ENCODE data around the gene COBL. TPM values are rescaled to one million over a fixed set of nuclear protein-coding genes. Genes with fewer than 3 reads are reported as not detected.

The COBL gene
- total and polyA plus RNA-seq, 10 of the 15 experiments (the other 5 are each of a cell fraction or from before 2014, with no cell fraction given) = 0.21 TPM; not detected in 9

GRCh38 chr7:51033727-51034520, 282.7 kb downstream of the COBL start:
- intact Hi-C loops (cut with micrococcal nuclease; ENCODE audit: unreplicated experiment) (no loop called here), in situ Hi-C loops (cut with MboI) (no loop called here)
- Histone ChIP-seq H3K9me3 (replicated peaks; ENCODE audit: control insufficient read depth, insufficient read depth, low read length) (no peaks in the 10 kb centered on the region), H2AFZ (ENCODE audit: control insufficient read depth, low read depth, low read length) (no peak overlapping the region), H4K20me1 (ENCODE audit: control insufficient read depth, insufficient read depth) (no peaks in the 10 kb centered on the region), H3K4me2 (ENCODE audit: control insufficient read depth, insufficient read depth) (no peak overlapping the region), H3K27ac (ENCODE audit: control insufficient read depth, insufficient read depth) (no peak overlapping the region), H3K4me3 (no peak overlapping the region), H3K36me3 (ENCODE audit: control insufficient read depth in 2 of 2, insufficient read depth in 2 of 2, low read length in 1 of 2) (no peaks in the 10 kb centered on the region), H3K27me3 (replicated peaks in 1 of 2; ENCODE audit: control insufficient read depth in 2 of 2, insufficient read depth in 2 of 2, low read length in 1 of 2) (no peaks in the 10 kb centered on the region; a peak in 2 of 4 replicates), H3K9ac (ENCODE audit: control insufficient read depth, insufficient read depth, low read length) (no peak overlapping the region), H3K79me2 (ENCODE audit: control insufficient read depth, insufficient read depth, low read length) (no peaks in the 10 kb centered on the region), H3K4me1 (ENCODE audit: control insufficient read depth, insufficient read depth, low read length) (no peaks in the 10 kb centered on the region)
- WGBS (ENCODE audit: insufficient coverage, insufficient replicate concordance, low lambda C conversion rate, missing lambda C conversion rate) = 4% methylated on average over 8 of the region's 8 CpGs
- FAIRE-seq (no peak), ATAC-seq (no peak), DNase-seq (ENCODE audit: low read depth, low spot score) (no peak)
- ChIA-PET POLR2A (no interaction called here), RAD21 (ENCODE audit: unreplicated experiment) (no interaction called here), CTCF (no interaction called here), SMC1A (ENCODE audit: uncharacterized antibody, unreplicated experiment) (no interaction called here)
- BruUV-seq (replicated peaks) = no TSS peak
- TF ChIP-seq PAX8 (IDR thresholded peaks at IDR 0.05) = no peak
- TF ChIP-seq IRF3 (IDR thresholded peaks at IDR 0.05) = no peak
- TF ChIP-seq ESRRA (IDR thresholded peaks at IDR 0.05; ENCODE audit: low read length) = no peak
- TF ChIP-seq YBX1 (IDR thresholded peaks at IDR 0.05) = no peak
- TF ChIP-seq PBX3 (IDR thresholded peaks at IDR 0.05; ENCODE audit: insufficient replicate concordance, low read depth, low read length) = no peak
- no peak for TF ChIP-seq FOS (IDR thresholded peaks at IDR 0.05; ENCODE audit: borderline replicate concordance, extremely low read depth, insufficient read length)
- no peak for TF ChIP-seq SMC3 (IDR thresholded peaks at IDR 0.05; ENCODE audit: borderline replicate concordance, low read length)
- no peak for TF ChIP-seq JUND (IDR thresholded peaks at IDR 0.05; ENCODE audit: low read depth, low read length)
- TF ChIP-seq BHLHE40 (IDR thresholded peaks at IDR 0.05; ENCODE audit: borderline replicate concordance in 1 of 2, low read depth in 2 of 2, low read length in 1 of 2) = no peak
- no peak for TF ChIP-seq BMI1 (IDR thresholded peaks at IDR 0.05; ENCODE audit: borderline replicate concordance)

Measured in GM12878 (cell line).